ENCODE data around the gene FOXD2. TPM values are rescaled to one million over a fixed set of nuclear protein-coding genes. Genes with fewer than 3 reads are reported as not detected.

FOXD2 gene
- total and polyA plus RNA-seq, 2 donors (not counting 1 experiment from before 2014, with no cell fraction given) = 0.24 to 0.37 TPM

DNA sequence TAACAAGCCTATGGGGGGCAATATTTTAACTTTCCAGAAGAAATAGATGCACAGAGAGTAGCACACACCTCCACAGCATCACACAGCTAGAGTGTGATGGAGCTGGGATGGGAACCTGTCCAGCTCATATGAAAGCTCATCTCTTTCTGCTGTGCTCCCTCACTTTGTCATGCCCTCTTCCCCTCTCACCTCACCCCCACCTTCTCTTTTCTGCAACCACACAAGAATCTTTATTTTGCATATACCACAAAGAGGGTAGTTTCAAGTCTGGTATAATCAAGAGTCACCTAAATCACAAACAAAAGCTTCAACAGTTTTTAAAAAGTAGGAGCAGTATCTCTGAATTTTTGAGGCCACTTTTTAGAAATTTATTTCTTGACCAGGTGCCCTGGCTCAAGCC is 22.6 kb downstream of the FOXD2 start:
- no peaks in the 10 kb centered on the region for H3K36me3 ChIP-seq (replicated peaks in 1 of 2; ENCODE audit: control extremely low read depth in 1 of 2, control insufficient read depth in 1 of 2, extremely low read depth in 1 of 2, insufficient read depth in 2 of 2, low read length in 1 of 2)

DNA sequence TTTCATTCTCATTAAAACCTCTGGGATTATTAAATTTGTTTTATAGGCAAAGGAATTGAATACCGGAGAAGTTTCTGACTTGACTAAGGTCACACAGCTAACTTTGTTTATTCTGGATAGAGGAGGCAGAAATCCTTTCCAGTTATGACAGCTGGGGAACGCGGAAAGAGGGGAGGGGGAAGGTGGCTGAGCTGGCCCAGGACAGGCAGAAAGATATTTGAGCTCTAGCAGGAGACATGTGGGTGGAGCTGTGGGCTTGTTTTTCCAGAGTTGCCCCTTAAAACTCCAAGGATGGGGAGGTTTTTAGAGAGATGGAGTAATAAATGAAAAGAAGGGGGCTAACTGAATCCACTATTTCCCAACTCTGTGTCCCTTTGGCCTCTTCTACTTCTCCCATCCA is 27.8 kb downstream of the FOXD2 start:
- Histone ChIP-seq H3K4me3 (ENCODE audit: control extremely low read depth in 1 of 5, extremely low read depth in 1 of 5, insufficient read depth in 1 of 5, low read depth in 2 of 5, low read length in 4 of 5) (no peak overlapping the region), H3K9me3 (ENCODE audit: control extremely low read depth in 1 of 3, control insufficient read depth in 2 of 3, insufficient read depth in 1 of 3, low read length in 2 of 3) (peaks cover 0 to 5% (median 0%) of the 10 kb centered on the region in 3 donors), H3K4me2 (replicated peaks; ENCODE audit: low read depth, low read length, poor library complexity, severe bottlenecking) (no peak overlapping the region), H3K4me1 (ENCODE audit: control insufficient read depth in 2 of 2, insufficient read depth in 2 of 2, low read length in 2 of 2) (no peaks in the 10 kb centered on the region), H3K9ac (ENCODE audit: low read length) (no peak overlapping the region), H2AFZ (ENCODE audit: insufficient read depth, low read depth, low read length, poor library complexity, severe bottlenecking) (no peak overlapping the region), H3K36me3 (replicated peaks in 1 of 2; ENCODE audit: control extremely low read depth in 1 of 2, control insufficient read depth in 1 of 2, extremely low read depth in 1 of 2, insufficient read depth in 2 of 2, low read length in 1 of 2) (no peaks in the 10 kb centered on the region), H3K79me2 (ENCODE audit: control insufficient read depth, insufficient read depth, low read length) (no peaks in the 10 kb centered on the region), H3K27ac (ENCODE audit: low read length in 2 of 2) (no peak overlapping the region), H3K27me3 (replicated peaks in 1 of 4; ENCODE audit: control extremely low read depth in 1 of 4, control insufficient read depth in 3 of 4, insufficient read depth in 4 of 4, low read length in 3 of 4) (peaks cover 0 to 33% (median 7%) of the 10 kb centered on the region in 4 experiments), H4K20me1 (ENCODE audit: control insufficient read depth, insufficient read depth, low read length, poor library complexity, severe bottlenecking) (no peaks in the 10 kb centered on the region)
- H3K4me3 Mint-ChIP-seq = no peak overlapping the region
- POLR2A ChIA-PET = no interaction called here
- H3K4me1 Mint-ChIP-seq = no peaks in the 10 kb centered on the region
- TF ChIP-seq CTCF (IDR thresholded peaks at IDR 0.05) = no peak
- no peak for TF ChIP-seq EZH2 (IDR thresholded peaks at IDR 0.05; ENCODE audit: borderline replicate concordance, insufficient read depth, low read depth, low read length, poor library complexity, severe bottlenecking)
- H3K9me3 Mint-ChIP-seq (ENCODE audit: insufficient read depth) = no peaks in the 10 kb centered on the region
- ATAC-seq (ENCODE audit: low read depth) = no peak
- H3K27me3 Mint-ChIP-seq = peaks cover 46% of the 10 kb centered on the region
- no peak for DNase-seq
- CTCF ChIA-PET = no interaction called here
- no peak overlapping the region for H3K27ac Mint-ChIP-seq
- intact Hi-C loops (cut with micrococcal nuclease) = no loop called here
- 100% methylated on average over 3 of the region's 3 CpGs for WGBS (ENCODE audit: insufficient coverage)

More for the DNA sequence above, 22.6 kb downstream of the FOXD2 start:
- Histone ChIP-seq H3K4me3 (ENCODE audit: control extremely low read depth in 1 of 5, extremely low read depth in 1 of 5, insufficient read depth in 1 of 5, low read depth in 2 of 5, low read length in 4 of 5) (no peak overlapping the region), H3K9ac (ENCODE audit: low read length) (no peak overlapping the region), H3K27ac (ENCODE audit: low read length in 2 of 2) (no peak overlapping the region), H3K9me3 (ENCODE audit: control extremely low read depth in 1 of 3, control insufficient read depth in 2 of 3, insufficient read depth in 1 of 3, low read length in 2 of 3) (peaks cover 0 to 2% (median 0%) of the 10 kb centered on the region in 3 donors), H3K27me3 (replicated peaks in 1 of 4; ENCODE audit: control extremely low read depth in 1 of 4, control insufficient read depth in 3 of 4, insufficient read depth in 4 of 4, low read length in 3 of 4) (peaks cover 0 to 37% (median 14%) of the 10 kb centered on the region in 4 experiments), H3K4me1 (ENCODE audit: control insufficient read depth in 2 of 2, insufficient read depth in 2 of 2, low read length in 2 of 2) (no peaks in the 10 kb centered on the region), H2AFZ (ENCODE audit: insufficient read depth, low read depth, low read length, poor library complexity, severe bottlenecking) (no peak overlapping the region), H4K20me1 (ENCODE audit: control insufficient read depth, insufficient read depth, low read length, poor library complexity, severe bottlenecking) (no peaks in the 10 kb centered on the region), H3K4me2 (replicated peaks; ENCODE audit: low read depth, low read length, poor library complexity, severe bottlenecking) (no peak overlapping the region), H3K79me2 (ENCODE audit: control insufficient read depth, insufficient read depth, low read length) (no peaks in the 10 kb centered on the region)
- ATAC-seq (ENCODE audit: low read depth) (no peak), DNase-seq (no peak)
- Mint-ChIP-seq H3K27ac (no peak overlapping the region), H3K4me3 (no peak overlapping the region), H3K9me3 (ENCODE audit: insufficient read depth) (no peaks in the 10 kb centered on the region), H3K4me1 (no peaks in the 10 kb centered on the region), H3K27me3 (peaks cover 70% of the 10 kb centered on the region)
- CTCF ChIA-PET = no interaction called here
- POLR2A ChIA-PET = no interaction called here
- TF ChIP-seq EZH2 (IDR thresholded peaks at IDR 0.05; ENCODE audit: borderline replicate concordance, insufficient read depth, low read depth, low read length, poor library complexity, severe bottlenecking) (no peak), CTCF (IDR thresholded peaks at IDR 0.05) (no peak)
- intact Hi-C loops (cut with micrococcal nuclease) = no loop called here
